Measurements from ENCODE around the gene CPNE5.

The CPNE5 gene

GRCh38 chr6:36856277-36856676, 17.0 kb upstream of the CPNE5 start:
- DNase-seq: peak; percentile 68

- DNase-seq: no peak
Observed at GRCh38 chr6:36855750-36856149, 16.5 kb upstream of the CPNE5 start.

- DNase-seq: no peak
Observed at GRCh38 chr6:36853325-36853724, 14.1 kb upstream of the CPNE5 start.

- no peak for DNase-seq
Observed at GRCh38 chr6:36852481-36853147, 13.4 kb upstream of the CPNE5 start.

- no peak for DNase-seq
Observed at GRCh38 chr6:36851626-36852025, 12.4 kb upstream of the CPNE5 start.

- DNase-seq: peak; percentile 61
Observed at GRCh38 chr6:36851149-36851614, 11.9 kb upstream of the CPNE5 start.

- DNase-seq: no peak
Observed at GRCh38 chr6:36850021-36850420, 10.8 kb upstream of the CPNE5 start.

GRCh38 chr6:36848658-36849441, 9.6 kb upstream of the CPNE5 start:
- peak; percentile 86 for DNase-seq

GRCh38 chr6:36847991-36848390, 8.7 kb upstream of the CPNE5 start:
- DNase-seq: no peak

- no peak for DNase-seq
Observed at GRCh38 chr6:36847152-36847551, 7.9 kb upstream of the CPNE5 start.

- DNase-seq: no peak
Observed at GRCh38 chr6:36845233-36845632, 6.0 kb upstream of the CPNE5 start.

- DNase-seq: no peak
Observed at GRCh38 chr6:36844232-36845170, 5.3 kb upstream of the CPNE5 start.

- DNase-seq: no peak
Observed at GRCh38 chr6:36843170-36843569, 3.9 kb upstream of the CPNE5 start.

GRCh38 chr6:36841756-36842155, 2.5 kb upstream of the CPNE5 start:
- DNase-seq: no peak

GRCh38 chr6:36840432-36841403, 1.5 kb upstream of the CPNE5 start:
- no peak for DNase-seq

- peak; percentile 26 for DNase-seq
Observed at GRCh38 chr6:36839749-36840431, 646 bp upstream of the CPNE5 start.

- DNase-seq: no peak
Observed at GRCh38 chr6:36837686-36838085, 1.6 kb downstream of the CPNE5 start.

GRCh38 chr6:36837022-36837339, 2.3 kb downstream of the CPNE5 start:
- DNase-seq: no peak

- DNase-seq: no peak
Observed at GRCh38 chr6:36836111-36837021, 2.9 kb downstream of the CPNE5 start.

- no peak for DNase-seq
Observed at GRCh38 chr6:36834576-36835341, 4.5 kb downstream of the CPNE5 start.

Measured in NCI-H1105 (cell line).